HG03558 (cell line): Measurements from ENCODE around the gene SLC27A3.
"Not testable (repeated sequence)": the region's sequence is repeated elsewhere in the genome, so short reads cannot be mapped to it uniquely, and the experiment has no call there.

Experiments
- ATAC-seq: cut with Tn5 transposase; IDR thresholded peaks from one replicate; pipeline ENCODE4 v1.9.1; 2021; ENCODE audit warnings: moderate number of reproducible peaks; ENCODE audit not compliant: unreplicated experiment; ENCODE audit errors: extremely low read depth

SLC27A3 gene

DNA sequence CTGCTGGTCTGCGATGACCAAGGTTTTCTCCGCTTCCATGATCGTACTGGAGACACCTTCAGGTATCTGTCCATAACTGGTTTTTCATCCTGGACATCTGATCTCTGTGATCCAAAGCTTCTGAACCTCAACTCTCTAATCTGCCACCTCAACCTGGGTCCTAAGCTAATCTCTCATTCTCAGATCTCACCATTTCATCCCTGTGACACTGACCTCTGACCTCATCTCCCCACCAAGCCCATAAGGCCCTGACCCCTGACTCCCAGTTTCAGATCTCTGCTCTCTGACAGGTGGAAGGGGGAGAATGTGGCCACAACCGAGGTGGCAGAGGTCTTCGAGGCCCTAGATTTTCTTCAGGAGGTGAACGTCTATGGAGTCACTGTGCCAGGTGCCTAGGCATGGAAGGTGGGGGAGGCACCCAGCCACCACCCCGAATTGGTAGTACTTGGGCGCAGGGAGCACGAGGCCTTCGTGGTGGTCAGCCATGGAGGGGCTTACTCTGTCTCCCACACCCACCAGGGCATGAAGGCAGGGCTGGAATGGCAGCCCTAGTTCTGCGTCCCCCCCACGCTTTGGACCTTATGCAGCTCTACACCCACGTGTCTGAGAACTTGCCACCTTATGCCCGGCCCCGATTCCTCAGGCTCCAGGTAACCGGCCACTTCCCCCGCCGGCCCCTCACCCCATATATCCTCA lies 3.8 kb downstream of the SLC27A3 start:
- ATAC-seq: no peak

DNA sequence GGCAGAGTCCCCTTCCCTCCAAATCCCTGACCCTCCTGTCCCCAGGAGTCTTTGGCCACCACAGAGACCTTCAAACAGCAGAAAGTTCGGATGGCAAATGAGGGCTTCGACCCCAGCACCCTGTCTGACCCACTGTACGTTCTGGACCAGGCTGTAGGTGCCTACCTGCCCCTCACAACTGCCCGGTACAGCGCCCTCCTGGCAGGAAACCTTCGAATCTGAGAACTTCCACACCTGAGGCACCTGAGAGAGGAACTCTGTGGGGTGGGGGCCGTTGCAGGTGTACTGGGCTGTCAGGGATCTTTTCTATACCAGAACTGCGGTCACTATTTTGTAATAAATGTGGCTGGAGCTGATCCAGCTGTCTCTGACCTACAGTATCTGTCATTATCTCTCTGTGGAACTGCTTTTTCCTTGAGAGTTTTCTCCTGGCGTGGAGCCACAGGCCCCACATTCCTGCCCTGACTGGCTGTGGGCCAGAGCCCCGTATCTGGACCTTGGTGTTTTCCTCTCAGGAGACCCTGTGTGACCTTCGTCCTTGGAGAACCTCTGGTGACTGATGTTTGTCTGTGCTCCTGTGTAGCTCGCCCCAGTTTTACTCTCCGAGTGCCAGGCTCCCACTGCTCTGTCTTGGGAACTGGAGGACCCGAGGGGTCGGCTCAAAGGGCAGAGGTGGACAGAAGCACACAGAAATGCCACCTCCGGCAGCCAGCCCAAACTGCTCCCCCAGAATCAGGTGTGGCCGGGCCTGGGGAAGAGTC lies 4.8 kb downstream of the SLC27A3 start:
- no peak for ATAC-seq

DNA sequence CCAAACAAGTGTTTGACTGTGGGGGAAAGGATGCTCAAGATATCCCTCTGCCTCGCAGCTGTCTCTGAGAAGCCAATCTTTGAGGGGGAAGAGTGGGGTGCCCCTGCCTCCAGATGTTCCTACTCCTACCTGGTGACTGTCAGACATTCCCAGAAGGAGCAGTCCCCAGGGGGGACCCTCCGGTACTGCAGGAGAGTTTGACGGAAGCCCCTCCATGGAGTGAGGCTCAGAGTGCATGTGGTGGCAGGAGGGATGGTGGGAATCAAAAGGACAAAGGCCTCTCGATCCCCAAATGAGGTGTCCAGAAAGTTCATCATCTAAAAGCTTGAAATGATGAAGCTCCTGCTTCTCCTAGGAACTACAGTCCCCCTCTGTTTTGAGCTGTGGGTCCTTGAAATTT lies 5.3 kb downstream of the SLC27A3 start:
- ATAC-seq: no peak

DNA sequence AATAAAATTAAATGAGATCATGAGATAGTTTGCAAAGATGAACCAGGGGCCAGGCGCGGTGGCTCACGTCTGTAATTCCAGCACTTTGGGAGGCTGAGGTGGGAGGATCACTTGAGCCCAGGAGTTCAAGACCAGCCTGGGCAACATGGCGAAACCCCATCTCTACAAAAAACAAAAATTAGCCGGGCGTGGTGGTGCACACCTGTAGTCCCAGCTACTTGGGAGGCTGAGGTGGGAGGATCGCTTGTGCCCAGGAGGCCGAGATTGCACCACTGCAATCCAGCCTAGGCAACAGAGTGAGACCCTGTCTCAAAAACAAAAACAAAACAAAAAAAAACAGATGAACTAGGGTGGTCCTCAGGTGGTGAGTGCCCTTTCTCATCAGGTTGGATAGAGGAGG lies 7.4 kb downstream of the SLC27A3 start:
- ATAC-seq: not testable (repeated sequence)

DNA sequence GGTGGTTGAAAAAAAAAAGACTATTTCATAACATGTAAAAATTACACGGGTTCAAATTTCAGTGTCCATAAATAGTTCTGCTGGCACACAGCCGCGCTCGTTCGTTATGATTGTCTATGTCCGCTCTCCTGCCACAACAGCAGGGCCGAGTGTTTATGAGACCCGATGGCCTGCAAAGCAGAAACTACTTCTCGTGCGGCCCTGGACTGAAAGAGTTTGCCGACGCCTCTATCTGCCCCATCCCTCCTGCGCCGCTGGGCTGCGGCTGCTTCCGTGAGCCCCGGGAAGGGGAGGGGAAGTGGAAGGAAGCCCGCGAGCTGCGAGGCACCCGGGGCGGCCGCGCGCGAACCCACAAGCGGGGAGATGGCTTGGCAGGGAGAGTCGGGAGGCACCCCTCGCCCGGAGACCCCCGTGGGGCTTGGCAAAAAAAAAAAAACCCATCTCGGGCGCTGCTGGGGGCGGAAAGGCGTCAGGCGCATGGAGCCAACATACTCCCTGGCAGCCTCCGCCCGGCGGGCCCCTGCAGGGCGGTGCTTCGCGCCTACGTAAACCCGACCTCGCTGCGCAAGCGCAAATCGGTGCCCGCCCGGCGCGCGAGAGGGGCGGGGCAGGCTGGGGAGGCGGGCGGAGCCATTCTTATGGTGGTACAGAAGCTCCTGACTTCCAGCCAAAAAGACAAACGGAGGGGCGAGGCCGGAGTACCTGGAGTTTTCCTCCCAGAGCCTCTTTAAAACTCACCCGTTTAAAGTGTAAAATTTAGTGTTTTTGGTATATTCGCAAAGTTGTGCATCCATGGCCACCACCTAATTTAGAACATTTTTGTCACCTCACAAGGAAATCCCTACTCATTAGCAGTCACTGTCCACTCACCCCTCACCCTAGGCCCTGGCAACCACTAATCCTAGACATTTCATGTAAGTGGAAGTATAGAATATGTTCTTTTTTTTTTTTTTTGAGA lies 8.3 kb downstream of the SLC27A3 start:
- no peak for ATAC-seq

DNA sequence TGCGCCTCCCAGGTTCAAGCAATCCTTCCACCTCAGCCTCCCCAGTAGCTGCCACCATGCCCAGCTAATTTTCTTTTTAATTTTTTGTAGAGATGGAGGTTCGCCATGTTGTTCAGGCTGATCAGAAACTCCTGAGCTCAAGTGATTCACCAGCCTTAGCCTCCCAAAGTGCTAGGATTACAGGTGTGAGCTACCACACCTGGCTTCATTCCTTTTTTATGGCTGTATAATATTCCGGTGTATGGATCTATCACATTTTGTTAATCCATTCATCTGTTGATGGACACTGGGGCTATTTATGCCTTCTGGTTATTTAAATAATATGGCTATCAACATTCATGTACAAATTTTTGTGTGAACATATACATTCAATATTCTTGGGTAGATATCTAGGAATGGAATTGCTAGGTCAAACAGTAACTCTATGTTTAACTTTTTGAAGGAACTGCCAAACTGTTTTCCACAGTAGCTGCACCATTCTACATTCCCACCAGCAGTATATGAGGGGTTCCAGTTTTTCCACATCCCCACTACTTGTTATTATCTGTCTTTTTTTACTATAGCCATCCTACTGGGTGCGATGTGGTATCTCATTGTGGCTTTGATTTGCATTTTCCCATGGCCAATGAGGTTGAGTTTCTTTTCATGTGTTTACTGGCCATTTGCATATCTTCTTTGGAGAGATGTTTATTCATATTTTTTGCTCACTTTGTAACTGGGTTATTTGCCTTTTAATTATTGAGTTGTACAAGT lies 11.0 kb downstream of the SLC27A3 start:
- no peak for ATAC-seq

DNA sequence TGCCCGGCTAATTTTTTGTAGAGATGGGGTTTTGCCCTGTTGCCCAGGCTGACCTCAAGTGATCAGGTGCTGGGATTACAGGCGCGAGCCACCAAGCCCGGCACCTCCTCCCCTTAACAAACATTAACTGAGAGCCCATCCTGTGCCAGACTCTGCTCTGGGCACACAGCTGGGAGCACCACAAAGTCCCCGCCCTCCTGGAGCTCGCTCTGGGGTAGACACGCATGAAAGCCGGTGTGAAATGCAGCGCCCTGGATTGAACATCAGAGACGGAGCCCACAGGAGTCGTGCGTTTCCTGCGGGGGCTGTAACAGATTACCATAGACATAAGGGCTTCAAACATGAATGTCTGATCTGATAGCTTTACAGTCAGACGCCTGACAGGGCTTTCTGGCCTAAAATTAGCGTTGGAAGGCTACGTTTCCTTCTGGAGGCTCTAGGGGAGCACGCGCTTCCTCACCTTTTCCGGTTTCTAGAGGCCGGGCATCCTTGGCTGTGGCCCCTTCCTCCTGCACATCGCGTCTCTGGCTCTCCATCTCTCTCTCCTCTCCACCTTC lies 14.3 kb downstream of the SLC27A3 start:
- ATAC-seq: no peak

DNA sequence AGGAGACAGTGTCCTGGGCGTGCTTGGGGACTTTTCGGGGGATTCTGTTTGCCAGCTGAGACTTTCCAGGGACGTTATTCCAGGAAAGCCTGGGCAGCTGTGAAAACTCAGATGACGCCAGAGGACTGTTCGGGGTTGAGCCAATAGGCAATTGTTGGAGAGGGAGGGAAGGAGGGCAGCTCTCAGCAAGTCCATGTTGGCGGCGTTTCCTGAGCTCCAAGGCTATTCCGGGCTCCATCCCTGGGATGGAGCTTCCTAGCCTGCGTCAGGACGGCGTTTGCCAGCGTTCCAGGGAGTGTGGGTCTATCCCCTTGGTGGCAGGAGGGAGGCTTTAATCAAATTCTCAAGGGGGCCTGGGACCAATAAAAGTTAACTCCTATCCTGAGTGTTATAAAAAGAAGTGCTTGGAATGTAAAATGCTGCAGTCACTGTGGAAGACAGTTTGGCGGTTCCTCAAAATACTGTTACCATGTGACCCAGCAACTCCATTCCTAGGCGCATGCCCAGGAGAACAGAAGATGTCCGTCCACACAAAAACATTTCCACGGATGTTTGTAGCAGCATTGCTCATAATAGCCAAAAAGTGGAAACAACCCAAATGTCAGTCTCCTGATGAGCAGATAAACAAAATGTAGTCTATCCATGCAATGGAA lies 15.2 kb downstream of the SLC27A3 start:
- ATAC-seq: no peak

DNA sequence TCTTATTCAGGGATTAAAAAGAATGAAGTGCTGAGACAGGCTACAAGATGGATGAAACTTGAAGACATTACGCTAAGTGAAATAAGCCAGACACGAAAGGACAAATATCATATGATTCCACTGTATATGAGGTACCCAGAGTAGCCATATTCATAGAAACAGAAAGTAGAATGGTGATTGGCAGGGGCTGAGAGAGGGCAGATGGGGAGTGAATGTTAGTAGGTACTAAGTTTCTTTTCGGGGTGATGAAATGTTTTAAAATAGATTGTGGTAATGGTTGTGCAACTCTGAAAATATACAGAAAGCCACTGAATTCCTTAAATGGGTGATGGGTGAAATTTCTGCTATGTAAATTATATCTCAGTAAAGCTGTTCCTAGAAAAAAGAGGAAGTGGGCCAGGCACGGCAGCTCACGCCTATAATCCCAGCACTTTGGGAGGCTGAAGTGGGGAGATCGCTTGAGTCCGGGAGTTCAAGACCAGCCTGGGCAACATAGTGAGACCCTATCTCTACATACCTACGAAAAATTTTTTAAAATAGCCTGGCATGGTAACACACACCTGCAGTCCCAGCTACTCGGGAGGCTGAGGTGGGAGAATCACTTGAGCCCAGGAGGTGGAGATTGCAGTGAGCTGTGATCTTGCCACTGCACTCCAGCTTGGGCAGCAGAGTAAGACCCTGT lies 15.9 kb downstream of the SLC27A3 start:
- ATAC-seq: peak; percentile 77

DNA sequence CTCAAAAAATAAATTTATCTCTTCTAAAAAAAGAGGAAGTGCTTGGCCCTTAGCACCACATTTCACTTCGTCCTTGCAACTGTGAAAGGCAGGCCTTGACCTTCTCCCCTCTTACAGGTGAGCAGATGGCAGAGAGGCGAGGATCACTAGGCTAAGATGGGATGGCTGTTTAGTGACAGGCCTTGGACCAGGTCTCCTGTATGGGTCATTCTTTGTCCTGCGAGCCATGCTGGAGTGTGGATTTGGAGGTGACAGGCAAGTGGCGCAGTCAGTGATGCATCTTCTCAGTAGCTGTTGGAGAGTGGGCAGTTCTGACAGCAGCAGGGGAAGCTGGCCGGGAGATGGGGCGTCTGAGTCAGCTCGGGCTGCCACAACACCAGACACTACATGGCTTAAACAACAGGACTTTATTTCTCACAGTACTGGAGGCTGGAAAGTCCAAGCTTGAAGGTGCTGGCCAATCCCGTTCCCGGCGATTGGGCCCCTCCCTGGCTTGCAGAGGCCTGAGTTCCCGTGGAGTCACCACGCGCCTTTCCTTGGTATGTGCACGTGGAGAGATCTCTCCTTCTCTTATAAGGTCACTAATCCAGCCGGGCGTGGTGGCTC lies 16.5 kb downstream of the SLC27A3 start:
- no peak for ATAC-seq

DNA sequence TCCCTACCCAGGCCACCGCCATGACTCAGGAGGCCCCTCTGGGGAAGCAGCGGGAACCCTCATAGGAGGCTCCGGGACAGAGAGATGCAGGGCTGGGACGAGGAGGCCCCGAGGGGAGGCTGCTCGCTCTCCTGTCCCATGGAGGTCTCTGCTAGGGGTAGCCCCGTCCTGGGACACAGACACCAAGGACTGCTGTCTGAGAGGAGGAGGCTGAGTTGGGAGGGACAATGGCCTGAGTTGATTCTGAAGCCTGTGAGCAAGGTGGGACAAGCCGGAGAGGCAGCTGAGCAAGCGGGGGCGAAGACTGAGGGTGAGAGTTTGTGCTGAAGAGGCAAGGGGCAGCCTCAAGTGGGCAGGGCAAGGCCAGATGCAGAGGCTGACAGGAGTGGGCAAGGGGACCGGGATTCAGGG lies 17.4 kb downstream of the SLC27A3 start:
- no peak for ATAC-seq

DNA sequence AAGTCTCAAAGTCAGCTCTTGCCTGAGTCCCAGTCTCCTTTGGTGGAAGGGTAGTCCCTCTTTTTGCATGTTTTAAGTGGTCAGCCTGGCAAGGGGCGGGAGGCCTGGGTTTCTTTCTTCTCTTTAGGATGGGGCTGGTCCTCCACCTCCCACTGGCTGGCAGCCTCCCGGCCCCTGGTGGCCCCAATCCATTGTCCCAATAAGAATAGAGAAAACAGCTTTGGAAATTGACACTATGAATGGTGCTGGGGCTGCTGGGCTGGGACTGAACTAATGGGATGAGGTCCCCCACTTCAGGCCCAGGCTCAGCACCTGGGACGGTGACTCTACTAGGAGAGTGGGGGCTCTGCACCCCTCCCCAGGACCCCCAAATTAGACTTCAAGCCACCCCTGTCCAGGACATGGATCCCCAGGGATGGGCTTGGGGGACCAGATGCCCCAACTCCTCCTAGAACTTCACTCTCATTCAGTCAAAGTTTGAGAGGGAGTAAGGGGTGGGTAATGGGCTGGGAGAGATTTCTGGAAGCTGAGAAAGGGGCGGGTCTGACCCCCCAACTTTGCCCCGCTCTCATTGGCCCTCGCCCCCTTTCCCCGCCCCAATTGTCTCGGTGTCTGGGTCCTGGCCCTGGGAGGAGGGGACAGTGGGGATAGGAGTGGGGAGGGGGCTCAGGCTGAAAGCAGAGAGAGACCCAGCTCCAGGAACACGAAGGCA lies 18.2 kb downstream of the SLC27A3 start:
- no peak for ATAC-seq

DNA sequence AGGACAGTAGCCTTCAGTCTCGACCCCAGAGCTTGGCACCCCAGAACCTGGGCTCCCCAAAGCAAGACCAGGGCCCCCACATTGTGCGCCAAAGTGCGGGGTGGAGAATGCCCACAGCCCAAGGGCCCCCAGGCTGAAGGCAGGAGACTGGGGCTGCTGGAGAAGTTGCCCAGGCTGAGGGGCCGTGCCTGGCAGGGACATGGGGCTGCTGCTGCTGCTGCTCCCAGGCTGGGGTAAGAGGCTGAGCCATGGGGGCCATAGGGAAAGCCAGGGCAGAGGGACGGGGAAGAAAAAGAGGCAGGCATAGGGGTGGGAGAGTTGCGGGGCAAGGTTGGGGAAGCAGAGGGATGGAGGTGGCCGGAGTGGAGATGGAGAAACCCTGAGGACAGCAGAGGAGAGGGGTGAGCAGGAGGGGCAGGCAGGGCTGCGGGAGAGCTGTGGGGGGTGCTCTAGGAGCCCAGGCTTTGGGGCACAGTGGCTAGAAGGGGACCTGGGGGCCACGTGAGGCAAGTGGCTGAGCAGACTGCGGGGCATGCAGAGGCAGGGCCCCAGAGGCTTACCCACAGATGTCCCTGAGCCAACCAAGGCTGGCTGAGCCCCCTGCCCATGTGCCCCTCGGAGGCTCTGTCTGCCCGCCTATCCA lies 18.9 kb downstream of the SLC27A3 start:
- ATAC-seq: no peak

DNA sequence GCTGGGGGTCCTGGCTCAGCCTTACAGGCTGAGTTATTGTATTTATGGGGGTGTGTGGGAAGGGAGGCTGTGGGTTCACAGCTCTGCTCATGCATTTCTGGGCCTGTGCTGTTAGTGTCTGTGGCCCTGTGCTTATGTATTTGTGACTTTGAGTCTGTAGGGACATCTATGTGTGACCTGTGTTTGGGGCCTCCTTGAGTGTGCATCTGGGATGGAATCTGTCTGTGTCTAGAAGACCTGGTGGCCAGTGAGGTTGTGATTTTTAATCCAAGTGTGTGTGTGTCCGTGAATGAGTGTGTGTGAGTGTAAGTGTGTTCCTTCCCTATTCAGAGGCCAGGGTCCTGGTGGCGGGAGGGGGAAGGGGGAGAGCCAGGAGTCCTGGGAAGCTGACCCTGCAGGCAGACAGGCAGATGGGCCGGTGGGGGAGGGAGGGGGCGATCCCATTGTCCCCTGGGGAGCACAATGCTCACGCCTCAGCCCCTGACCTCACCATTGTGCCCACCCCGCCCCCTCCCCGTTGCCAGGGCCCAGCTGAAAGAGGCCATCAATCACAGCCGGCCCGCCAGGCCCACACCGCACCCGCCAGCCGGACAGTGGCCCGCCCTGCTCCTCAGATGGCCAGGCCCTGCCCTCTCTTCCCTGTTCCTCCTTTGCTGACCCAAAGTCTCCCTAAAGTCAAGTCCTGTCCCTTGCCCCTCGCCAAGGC lies 19.6 kb downstream of the SLC27A3 start:
- ATAC-seq: no peak

DNA sequence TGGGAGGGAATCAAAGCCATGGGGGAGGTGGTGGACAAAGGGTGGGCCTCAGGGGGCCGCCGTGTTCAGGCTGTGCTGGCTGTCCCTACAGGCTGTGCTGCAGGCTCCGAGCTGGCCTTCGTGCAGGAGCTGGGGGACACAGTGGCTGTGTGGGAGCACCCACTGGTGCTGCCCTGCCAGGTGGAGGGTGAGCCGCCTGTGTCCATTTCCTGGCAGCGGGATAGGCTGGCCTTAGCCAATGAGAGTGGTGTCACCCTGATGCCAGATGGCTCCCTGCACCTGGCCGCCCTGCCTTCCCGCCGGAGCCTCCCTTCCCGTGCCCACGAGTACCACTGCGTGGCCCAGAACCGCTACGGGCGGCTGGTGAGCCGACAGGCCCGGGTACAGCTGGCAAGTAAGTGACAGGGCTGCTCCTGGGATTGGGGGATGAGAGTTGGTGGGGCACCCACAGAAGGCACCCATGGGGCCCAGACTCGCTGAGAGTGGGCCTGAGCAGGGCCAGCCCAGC lies 20.2 kb downstream of the SLC27A3 start:
- no peak for ATAC-seq
